ENCODE results near the gene PDGFB.
A peak's percentile ranks its signal among the peaks of the same experiment; 100 is the strongest.

Gene PDGFB

DNA sequence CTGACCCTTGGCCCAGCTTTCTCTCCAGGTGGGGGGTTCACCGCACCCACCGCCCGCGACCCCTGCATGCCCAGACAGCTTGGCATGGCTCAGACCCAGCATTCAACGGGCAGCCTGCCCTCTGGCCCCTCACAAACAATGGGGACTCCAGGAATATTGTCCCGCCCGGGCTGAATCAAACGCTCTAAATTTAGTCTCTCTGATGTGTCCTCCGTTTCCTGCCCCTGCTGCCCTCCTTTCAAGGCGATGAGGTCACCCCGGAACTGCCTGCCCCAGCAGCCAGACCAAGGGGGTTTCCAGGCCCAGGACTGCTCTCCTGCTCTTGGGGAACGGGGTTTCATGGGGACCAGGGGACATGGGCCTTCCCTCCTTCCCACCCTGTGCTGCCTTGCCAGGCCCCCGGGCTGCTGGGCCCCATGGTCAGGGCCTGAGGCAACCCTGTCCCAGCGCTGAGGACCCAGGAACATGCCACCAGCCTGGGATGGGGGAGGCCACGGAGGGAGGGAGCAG lies 10.1 kb upstream of the PDGFB start:
- H3K27me3 ChIP-seq (ENCODE audit: control insufficient read depth in 1 of 2, insufficient read depth in 2 of 2, low read length in 2 of 2): peaks cover 35 to 46% of the 10 kb centered on the region in 2 donors
- H3K9me3 ChIP-seq (ENCODE audit: control insufficient read depth in 1 of 2, low read length in 2 of 2): no peaks in the 10 kb centered on the region
- no peak overlapping the region for H3K9ac ChIP-seq (ENCODE audit: low read depth in 1 of 2, low read length in 2 of 2)
- no peaks in the 10 kb centered on the region for H3K36me3 ChIP-seq (ENCODE audit: control insufficient read depth in 1 of 2, insufficient read depth in 2 of 2, low read length in 2 of 2)
- peaks cover 12 to 18% of the 10 kb centered on the region in 2 donors for H3K4me1 ChIP-seq (ENCODE audit: control insufficient read depth in 1 of 2, insufficient read depth in 2 of 2, low read length in 2 of 2)
- no peak overlapping the region for H3K4me3 ChIP-seq (ENCODE audit: low read depth in 1 of 2, low read length in 2 of 2)
- peak overlapping the region; percentile 42 for H3K27ac ChIP-seq (ENCODE audit: low read depth, low read length)

GRCh38 chr22:39254122-39254521 lies 9.3 kb upstream of the PDGFB start:
- Histone ChIP-seq H3K27me3 (ENCODE audit: control insufficient read depth in 1 of 2, insufficient read depth in 2 of 2, low read length in 2 of 2) (peaks cover 40 to 52% of the 10 kb centered on the region in 2 donors), H3K9ac (ENCODE audit: low read depth in 1 of 2, low read length in 2 of 2) (no peak overlapping the region), H3K4me3 (ENCODE audit: low read depth in 1 of 2, low read length in 2 of 2) (no peak overlapping the region)

GRCh38 chr22:39253435-39254070 lies 8.8 kb upstream of the PDGFB start:
- H3K36me3 ChIP-seq (ENCODE audit: control insufficient read depth in 1 of 2, insufficient read depth in 2 of 2, low read length in 2 of 2): no peaks in the 10 kb centered on the region
- H3K4me1 ChIP-seq (ENCODE audit: control insufficient read depth in 1 of 2, insufficient read depth in 2 of 2, low read length in 2 of 2): peaks cover 12 to 18% of the 10 kb centered on the region in 2 donors
- H3K4me3 ChIP-seq (ENCODE audit: low read depth in 1 of 2, low read length in 2 of 2): no peak overlapping the region
- H3K9ac ChIP-seq (ENCODE audit: low read depth in 1 of 2, low read length in 2 of 2): no peak overlapping the region
- H3K9me3 ChIP-seq (ENCODE audit: control insufficient read depth in 1 of 2, low read length in 2 of 2): no peaks in the 10 kb centered on the region
- H3K27ac ChIP-seq (ENCODE audit: low read depth, low read length): peak overlapping the region; percentile 3
- H3K27me3 ChIP-seq (ENCODE audit: control insufficient read depth in 1 of 2, insufficient read depth in 2 of 2, low read length in 2 of 2): peaks cover 42 to 53% of the 10 kb centered on the region in 2 donors

More at GRCh38 chr22:39254122-39254521, 9.3 kb upstream of the PDGFB start:
- H3K27ac ChIP-seq (ENCODE audit: low read depth, low read length): no peak overlapping the region
- H3K4me1 ChIP-seq (ENCODE audit: control insufficient read depth in 1 of 2, insufficient read depth in 2 of 2, low read length in 2 of 2): peaks cover 12 to 18% of the 10 kb centered on the region in 2 donors
- H3K9me3 ChIP-seq (ENCODE audit: control insufficient read depth in 1 of 2, low read length in 2 of 2): no peaks in the 10 kb centered on the region
- H3K36me3 ChIP-seq (ENCODE audit: control insufficient read depth in 1 of 2, insufficient read depth in 2 of 2, low read length in 2 of 2): no peaks in the 10 kb centered on the region

- Histone ChIP-seq H3K27me3 (ENCODE audit: control insufficient read depth in 1 of 2, insufficient read depth in 2 of 2, low read length in 2 of 2) (peaks cover 38 to 53% of the 10 kb centered on the region in 2 donors), H3K4me1 (ENCODE audit: control insufficient read depth in 1 of 2, insufficient read depth in 2 of 2, low read length in 2 of 2) (peaks cover 12 to 18% of the 10 kb centered on the region in 2 donors), H3K9ac (ENCODE audit: low read depth in 1 of 2, low read length in 2 of 2) (no peak overlapping the region), H3K4me3 (ENCODE audit: low read depth in 1 of 2, low read length in 2 of 2) (no peak overlapping the region), H3K9me3 (ENCODE audit: control insufficient read depth in 1 of 2, low read length in 2 of 2) (no peaks in the 10 kb centered on the region), H3K36me3 (ENCODE audit: control insufficient read depth in 1 of 2, insufficient read depth in 2 of 2, low read length in 2 of 2) (no peaks in the 10 kb centered on the region), H3K27ac (ENCODE audit: low read depth, low read length) (no peak overlapping the region)
Observed at GRCh38 chr22:39252461-39253434, 8.0 kb upstream of the PDGFB start.

DNA sequence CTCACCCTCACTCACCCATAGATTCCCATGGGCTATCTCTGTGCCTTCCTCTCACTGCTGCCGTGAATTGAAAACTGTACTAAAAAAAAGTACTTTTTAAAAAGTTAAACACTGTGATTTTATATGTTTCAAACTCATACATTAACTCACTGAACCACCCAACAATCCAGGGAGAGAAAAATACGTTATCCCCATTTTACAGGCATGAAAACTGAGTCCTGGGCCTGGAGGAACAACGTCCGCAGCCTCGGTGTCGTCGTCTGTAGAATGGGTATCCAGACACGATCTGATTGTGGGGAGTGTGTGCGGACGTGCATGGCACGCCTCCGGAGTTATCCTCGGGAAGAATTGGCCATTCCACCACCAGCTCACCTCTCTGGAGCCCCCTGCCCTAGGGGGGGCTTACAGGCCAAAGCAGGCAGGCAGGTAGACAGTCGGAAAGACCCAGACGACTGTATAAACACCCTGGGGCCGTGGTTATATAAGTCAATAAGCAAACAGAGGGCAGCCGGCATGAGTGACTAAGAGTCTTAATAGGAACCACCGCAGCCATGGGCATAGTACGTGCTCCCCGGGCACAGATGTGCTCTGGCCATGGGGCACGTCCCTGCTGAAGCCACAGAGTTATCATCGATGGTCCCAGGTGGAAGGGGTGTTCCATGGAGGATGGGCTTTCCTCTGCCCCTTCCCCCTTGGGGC lies 7.1 kb upstream of the PDGFB start:
- Histone ChIP-seq H3K9me3 (ENCODE audit: control insufficient read depth in 1 of 2, low read length in 2 of 2) (no peaks in the 10 kb centered on the region), H3K4me1 (ENCODE audit: control insufficient read depth in 1 of 2, insufficient read depth in 2 of 2, low read length in 2 of 2) (peaks cover 12 to 18% of the 10 kb centered on the region in 2 donors), H3K27me3 (ENCODE audit: control insufficient read depth in 1 of 2, insufficient read depth in 2 of 2, low read length in 2 of 2) (peaks cover 45 to 59% of the 10 kb centered on the region in 2 donors), H3K36me3 (ENCODE audit: control insufficient read depth in 1 of 2, insufficient read depth in 2 of 2, low read length in 2 of 2) (no peaks in the 10 kb centered on the region), H3K9ac (ENCODE audit: low read depth in 1 of 2, low read length in 2 of 2) (no peak overlapping the region), H3K4me3 (ENCODE audit: low read depth in 1 of 2, low read length in 2 of 2) (no peak overlapping the region), H3K27ac (ENCODE audit: low read depth, low read length) (no peak overlapping the region)

- Histone ChIP-seq H3K9ac (ENCODE audit: low read depth in 1 of 2, low read length in 2 of 2) (no peak overlapping the region), H3K27ac (ENCODE audit: low read depth, low read length) (no peak overlapping the region), H3K36me3 (ENCODE audit: control insufficient read depth in 1 of 2, insufficient read depth in 2 of 2, low read length in 2 of 2) (no peaks in the 10 kb centered on the region), H3K27me3 (ENCODE audit: control insufficient read depth in 1 of 2, insufficient read depth in 2 of 2, low read length in 2 of 2) (peaks cover 53 to 70% of the 10 kb centered on the region in 2 donors), H3K4me1 (ENCODE audit: control insufficient read depth in 1 of 2, insufficient read depth in 2 of 2, low read length in 2 of 2) (peaks cover 12 to 18% of the 10 kb centered on the region in 2 donors), H3K4me3 (ENCODE audit: low read depth in 1 of 2, low read length in 2 of 2) (no peak overlapping the region), H3K9me3 (ENCODE audit: control insufficient read depth in 1 of 2, low read length in 2 of 2) (no peaks in the 10 kb centered on the region)
Observed at GRCh38 chr22:39250838-39251237, 6.1 kb upstream of the PDGFB start.

GRCh38 chr22:39250131-39250530 lies 5.3 kb upstream of the PDGFB start:
- H3K9ac ChIP-seq (ENCODE audit: low read depth in 1 of 2, low read length in 2 of 2): no peak overlapping the region
- peaks cover 15 to 19% of the 10 kb centered on the region in 2 donors for H3K4me1 ChIP-seq (ENCODE audit: control insufficient read depth in 1 of 2, insufficient read depth in 2 of 2, low read length in 2 of 2)
- no peaks in the 10 kb centered on the region for H3K36me3 ChIP-seq (ENCODE audit: control insufficient read depth in 1 of 2, insufficient read depth in 2 of 2, low read length in 2 of 2)
- H3K27ac ChIP-seq (ENCODE audit: low read depth, low read length): no peak overlapping the region
- H3K27me3 ChIP-seq (ENCODE audit: control insufficient read depth in 1 of 2, insufficient read depth in 2 of 2, low read length in 2 of 2): peaks cover 57 to 75% of the 10 kb centered on the region in 2 donors
- H3K4me3 ChIP-seq (ENCODE audit: low read depth in 1 of 2, low read length in 2 of 2): no peak overlapping the region
- H3K9me3 ChIP-seq (ENCODE audit: control insufficient read depth in 1 of 2, low read length in 2 of 2): no peaks in the 10 kb centered on the region

GRCh38 chr22:39249086-39249704 lies 4.4 kb upstream of the PDGFB start:
- H3K27ac ChIP-seq (ENCODE audit: low read depth, low read length): no peak overlapping the region
- no peaks in the 10 kb centered on the region for H3K36me3 ChIP-seq (ENCODE audit: control insufficient read depth in 1 of 2, insufficient read depth in 2 of 2, low read length in 2 of 2)
- H3K9me3 ChIP-seq (ENCODE audit: control insufficient read depth in 1 of 2, low read length in 2 of 2): no peaks in the 10 kb centered on the region
- H3K4me3 ChIP-seq (ENCODE audit: low read depth in 1 of 2, low read length in 2 of 2): no peak overlapping the region
- H3K9ac ChIP-seq (ENCODE audit: low read depth in 1 of 2, low read length in 2 of 2): no peak overlapping the region
- H3K4me1 ChIP-seq (ENCODE audit: control insufficient read depth in 1 of 2, insufficient read depth in 2 of 2, low read length in 2 of 2): peaks cover 11 to 17% of the 10 kb centered on the region in 2 donors
- peaks cover 57 to 70% of the 10 kb centered on the region in 2 donors for H3K27me3 ChIP-seq (ENCODE audit: control insufficient read depth in 1 of 2, insufficient read depth in 2 of 2, low read length in 2 of 2)

DNA sequence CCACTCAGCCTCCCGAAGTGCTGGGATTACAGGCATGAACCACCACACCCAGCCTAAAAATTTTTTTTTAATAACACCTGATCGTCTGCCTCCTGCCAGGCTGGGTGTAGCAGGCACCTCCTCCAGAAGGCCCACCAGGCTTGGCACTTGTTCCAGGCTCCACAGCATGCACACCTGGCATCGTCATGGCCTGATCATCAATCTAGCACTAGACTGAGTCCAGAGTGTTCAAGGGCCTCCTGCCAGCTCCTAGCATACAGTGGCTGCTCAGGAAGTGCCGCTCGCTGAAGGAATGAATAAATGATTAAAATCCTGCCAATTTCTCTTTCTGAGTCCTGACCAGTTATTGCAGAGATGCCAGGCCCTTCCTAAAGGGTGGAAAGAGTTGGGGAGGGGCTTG lies 3.5 kb upstream of the PDGFB start:
- peaks cover 3 to 10% of the 10 kb centered on the region in 2 donors for H3K4me1 ChIP-seq (ENCODE audit: control insufficient read depth in 1 of 2, insufficient read depth in 2 of 2, low read length in 2 of 2)
- H3K9ac ChIP-seq (ENCODE audit: low read depth in 1 of 2, low read length in 2 of 2): no peak overlapping the region
- peaks cover 58 to 67% of the 10 kb centered on the region in 2 donors for H3K27me3 ChIP-seq (ENCODE audit: control insufficient read depth in 1 of 2, insufficient read depth in 2 of 2, low read length in 2 of 2)
- no peak overlapping the region for H3K4me3 ChIP-seq (ENCODE audit: low read depth in 1 of 2, low read length in 2 of 2)
- H3K27ac ChIP-seq (ENCODE audit: low read depth, low read length): no peak overlapping the region
- no peaks in the 10 kb centered on the region for H3K36me3 ChIP-seq (ENCODE audit: control insufficient read depth in 1 of 2, insufficient read depth in 2 of 2, low read length in 2 of 2)
- no peaks in the 10 kb centered on the region for H3K9me3 ChIP-seq (ENCODE audit: control insufficient read depth in 1 of 2, low read length in 2 of 2)

Data from duodenal mucosa (tissue), 2 donors.